GM18508 (cell line): ENCODE data around the gene MTNR1B.

Source experiments
- ATAC-seq: cut with Tn5 transposase; IDR thresholded peaks from one replicate; pipeline ENCODE4 v1.9.1; 2021; ENCODE audit warnings: moderate number of reproducible peaks; ENCODE audit not compliant: insufficient read depth, unreplicated experiment

Gene MTNR1B

DNA sequence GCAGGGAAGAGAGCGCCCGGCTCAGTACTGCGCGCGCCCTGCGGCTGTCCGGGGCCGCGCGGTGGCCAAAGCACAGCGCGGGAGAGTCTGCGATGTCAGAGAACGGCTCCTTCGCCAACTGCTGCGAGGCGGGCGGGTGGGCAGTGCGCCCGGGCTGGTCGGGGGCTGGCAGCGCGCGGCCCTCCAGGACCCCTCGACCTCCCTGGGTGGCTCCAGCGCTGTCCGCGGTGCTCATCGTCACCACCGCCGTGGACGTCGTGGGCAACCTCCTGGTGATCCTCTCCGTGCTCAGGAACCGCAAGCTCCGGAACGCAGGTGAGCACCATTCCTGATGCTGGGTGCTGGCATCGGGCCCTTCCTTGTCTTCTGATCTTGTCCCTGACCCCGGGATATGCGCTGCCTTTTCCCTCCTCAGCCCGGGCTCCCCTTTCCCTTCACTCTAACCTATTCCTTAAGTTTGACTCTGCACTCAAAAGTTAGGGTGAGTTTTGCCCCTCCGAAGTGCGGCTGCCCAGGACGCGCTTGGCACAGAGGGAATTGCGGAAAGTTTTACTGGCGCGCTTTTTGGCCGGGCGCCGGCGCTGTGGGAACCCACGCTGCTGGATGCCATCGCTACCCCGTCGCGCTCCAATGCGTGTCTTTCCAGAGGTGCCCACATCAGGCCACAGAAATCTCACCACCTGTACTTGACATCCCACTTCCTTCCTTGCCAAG, at the start of gene MTNR1B:
MTNR1B (plus strand) TSS at position 18 of the 714 bp plus-strand sequence; CDS start at position 93, 75 bp downstream.
- no peak for ATAC-seq

DNA sequence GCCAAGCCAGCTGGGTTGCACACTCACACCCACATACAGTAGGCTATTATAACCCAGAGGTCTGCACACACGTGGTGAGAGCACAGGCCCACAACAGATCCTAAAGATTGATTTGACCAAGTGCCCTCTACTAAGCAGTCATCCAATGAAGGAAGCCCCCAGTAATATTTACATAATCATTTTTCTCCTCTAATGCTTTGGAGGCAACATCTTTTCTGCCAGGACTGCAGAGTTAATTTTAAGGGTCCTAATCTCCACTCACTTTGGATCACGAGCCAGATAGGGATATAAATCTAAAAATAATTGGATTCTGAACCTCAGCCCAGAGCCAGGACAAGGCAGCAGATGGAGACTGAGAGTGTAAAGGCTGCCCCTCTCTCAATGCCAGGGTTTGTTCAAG, 49.1 kb upstream of the MTNR1B start:
- ATAC-seq: no peak

DNA sequence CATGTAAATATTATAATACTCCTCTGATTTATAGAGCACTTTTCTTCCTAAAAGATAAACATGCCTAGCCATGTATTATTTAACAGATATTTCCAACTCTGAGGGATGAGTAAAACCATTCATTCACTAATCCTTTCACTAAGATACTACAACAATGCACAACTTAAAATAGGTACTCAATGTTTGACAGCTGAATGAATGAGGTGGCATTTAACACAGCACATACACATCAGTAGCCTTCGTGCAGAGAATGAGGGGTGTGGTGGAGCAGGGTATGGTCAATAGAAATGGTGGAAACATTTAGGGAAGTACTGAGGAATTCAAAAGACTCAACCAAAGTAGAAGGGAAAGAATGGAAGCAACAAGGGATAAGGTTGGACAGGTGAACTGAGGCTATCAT, 46.7 kb upstream of the MTNR1B start:
- ATAC-seq: no peak

DNA sequence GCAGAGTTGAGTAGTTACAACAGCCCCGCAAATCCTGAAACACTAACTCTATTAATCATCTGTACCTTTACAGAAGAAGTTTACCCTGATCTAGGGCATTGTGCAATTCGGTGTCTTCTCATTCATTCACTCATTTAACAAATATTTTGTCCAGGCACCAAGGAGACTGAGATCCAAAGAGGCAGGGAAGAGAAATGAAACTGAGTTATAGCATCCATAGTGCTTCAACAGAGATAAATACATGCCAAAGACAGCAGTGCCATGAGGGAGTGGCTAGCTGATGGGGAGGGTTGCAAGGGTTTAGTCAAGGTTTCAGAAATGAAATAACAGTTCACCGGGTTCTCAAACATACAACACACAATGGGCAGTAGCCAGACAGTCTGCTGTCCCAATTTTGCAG, 40.2 kb upstream of the MTNR1B start:
- ATAC-seq: no peak

DNA sequence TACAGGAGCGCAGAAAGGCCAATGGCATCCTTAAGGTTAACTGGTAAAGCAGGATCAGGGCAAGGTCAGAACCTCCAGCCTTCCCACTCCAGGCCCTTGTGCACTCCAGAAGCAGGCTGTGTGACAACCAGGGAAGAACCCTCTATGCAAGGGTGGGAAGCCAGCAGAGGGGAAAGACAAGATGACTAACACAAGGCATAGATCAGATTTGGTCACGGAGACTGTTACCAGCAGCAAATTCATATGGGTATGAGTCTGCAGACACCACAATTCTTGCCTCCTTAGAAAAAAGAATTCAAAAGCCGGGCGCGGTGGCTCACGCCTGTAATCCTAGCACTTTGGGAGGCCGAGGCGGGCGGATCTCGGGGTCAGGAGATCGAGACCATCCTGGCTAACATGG, 39.8 kb upstream of the MTNR1B start:
- ATAC-seq: no peak

DNA sequence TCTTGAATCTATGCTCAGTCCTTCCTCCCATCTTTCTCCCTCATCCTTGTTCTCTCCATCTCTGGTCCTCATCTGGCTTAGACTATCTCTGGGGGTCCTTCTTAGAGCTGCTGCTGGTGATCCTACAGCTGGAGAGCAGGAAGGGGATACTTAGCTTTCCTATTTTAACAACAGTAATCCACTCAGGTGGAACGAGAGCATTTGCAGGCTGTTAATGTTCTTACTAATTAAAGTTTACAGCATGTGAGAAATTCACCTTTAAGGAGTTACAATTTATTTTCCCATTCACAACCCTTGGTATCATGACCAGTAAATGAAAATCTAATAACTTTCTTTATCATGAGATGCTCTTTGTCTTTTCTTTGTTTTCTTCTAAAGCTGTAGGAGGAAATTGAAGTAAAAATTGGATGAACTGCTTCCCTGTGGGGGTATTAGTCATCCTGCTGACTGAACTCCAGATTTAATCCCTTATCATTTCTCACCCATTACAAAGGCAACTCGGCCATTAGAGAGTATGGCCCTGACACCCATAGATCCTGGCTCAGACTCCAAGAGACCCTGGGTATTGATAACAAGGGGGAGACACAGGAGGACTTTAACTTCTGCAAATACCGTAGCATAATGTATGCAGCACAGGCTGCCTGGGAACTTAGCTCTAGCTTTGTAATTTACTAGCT, 37.6 kb upstream of the MTNR1B start:
- ATAC-seq: no peak

DNA sequence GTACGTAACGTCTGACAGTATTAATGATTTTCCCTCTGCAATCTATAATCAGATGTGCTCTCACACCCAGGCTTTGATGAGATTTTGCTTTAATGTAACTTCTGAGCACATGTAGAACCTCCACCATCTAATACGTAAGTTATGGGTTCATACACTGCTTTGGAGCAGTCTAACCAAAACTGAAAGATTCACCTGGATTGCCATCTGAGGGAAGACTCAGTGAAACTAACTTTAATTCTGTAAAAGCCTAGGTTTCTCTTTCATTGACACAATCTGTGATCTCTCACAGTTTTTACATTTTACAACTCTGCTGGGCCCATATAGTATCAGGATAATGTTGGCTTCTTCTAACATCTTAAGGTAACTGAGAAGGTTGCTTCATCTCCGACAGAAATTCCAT, 30.1 kb upstream of the MTNR1B start:
- no peak for ATAC-seq

DNA sequence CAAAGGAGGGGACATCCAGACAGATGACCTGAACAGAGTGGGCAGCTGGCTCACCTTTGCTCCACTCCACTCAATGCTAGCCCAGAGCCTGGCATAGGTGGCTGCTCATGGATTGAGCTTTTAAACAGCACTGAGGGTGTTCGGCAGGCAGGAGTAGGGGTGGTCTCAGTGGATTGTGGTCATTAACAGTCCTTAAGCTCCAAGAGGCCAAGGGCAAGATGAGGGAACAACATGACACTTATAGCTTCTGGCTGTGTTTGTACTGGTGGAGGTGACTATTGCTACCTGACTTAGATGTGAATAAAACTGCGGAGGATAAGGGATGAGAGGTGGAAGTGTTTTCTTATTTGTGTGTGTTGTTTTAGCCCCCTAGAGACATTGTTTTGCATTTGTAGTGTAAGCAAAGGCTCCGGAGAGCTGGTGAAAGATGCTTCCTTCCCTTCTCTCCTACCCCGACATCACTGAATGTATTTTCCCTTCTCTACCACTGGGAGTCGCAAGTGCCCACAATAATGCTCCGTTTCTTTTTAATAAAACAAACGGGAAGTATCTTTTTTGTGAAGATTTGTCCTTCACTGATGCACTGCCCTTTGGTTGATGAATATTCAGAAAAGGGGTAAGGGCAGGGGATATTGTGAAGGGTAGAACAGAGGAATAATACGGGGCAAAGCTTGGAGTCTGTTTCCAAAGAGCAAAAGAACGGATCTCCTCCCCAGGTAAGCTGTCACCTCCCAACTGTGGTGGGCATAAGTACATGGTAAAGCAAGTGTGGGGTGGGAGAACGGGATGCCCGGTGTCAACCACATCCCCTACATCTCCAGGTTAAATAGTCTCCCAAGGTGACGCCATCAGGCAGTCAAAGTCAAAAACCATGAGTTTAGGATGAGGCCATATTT, 27.5 kb upstream of the MTNR1B start:
- no peak for ATAC-seq

DNA sequence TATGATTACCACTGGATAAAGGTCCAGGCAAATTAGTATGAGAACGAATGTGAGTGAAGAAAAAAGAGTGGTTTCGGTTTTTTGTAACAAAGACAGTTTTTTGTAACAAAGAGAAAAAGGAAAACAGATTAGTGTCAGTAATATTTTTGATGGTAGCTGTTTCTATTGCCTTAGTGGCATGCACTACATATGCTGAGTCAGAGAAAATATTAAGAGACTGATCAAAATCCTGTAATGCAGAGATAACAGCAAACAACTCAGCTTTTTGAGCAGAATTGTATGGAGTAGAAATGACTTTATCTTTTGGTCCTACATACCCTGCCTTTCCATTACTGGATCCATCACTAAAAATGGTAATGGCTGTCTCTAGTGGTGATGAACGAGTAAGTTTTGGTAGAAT, 22.7 kb upstream of the MTNR1B start:
- ATAC-seq: no peak

DNA sequence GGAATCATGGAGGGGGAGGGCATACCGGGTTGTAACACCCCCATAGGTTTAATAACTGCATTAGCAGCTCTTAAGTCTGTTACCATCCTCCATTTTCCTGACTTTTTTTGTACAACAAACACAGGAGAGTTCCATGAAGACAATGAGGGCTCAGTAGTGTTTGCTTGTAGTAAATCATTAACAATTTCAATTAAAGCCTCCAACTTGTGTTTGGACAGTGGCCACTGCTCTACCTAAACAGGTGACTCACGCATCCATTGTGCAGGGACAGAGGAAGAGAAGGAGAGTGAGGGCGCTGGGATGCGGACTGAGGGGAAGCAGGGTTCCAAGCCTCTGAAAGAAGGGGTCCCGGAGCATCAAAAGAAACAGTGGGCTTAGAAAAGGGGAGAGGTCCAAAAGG, 21.3 kb upstream of the MTNR1B start:
- no peak for ATAC-seq

DNA sequence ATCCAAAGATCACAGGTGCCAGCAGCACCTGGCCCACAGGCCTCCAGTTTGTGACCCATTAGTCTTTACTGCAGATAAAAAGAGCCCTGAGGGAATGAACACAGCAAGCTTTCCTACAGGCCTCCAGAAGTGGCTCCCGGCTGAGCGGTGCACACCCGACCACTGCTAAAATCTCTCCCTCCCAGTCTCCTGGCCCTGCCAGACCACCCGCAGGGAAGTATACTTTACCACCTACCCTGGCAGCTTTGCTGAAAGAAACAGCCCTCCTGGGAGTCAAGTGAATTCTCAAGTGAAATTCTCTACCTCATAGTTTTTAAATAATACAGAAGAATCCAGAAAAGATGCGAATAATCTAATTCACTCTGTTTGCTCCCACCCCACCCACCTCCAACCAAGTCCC, 15.4 kb upstream of the MTNR1B start:
- no peak for ATAC-seq

DNA sequence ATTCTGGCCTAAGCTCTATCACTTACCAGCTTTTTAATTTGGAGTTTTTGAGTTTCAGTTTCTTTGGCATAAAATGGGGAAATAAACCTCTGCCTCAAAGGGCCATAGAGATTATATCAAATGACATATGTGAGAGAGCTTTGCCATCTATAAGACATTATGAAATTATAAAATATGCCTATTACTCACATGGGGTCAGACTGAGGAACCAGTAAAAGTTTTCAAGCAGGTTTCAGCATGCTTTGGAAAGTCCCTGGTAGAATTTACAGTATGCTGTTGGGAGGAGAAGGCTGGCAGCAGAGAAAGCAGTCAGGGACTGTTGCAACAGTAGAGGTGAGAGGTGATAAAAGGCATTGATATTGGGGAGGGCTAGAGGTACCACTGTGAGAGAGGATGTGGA, 13.6 kb upstream of the MTNR1B start:
- ATAC-seq: peak; percentile 67

DNA sequence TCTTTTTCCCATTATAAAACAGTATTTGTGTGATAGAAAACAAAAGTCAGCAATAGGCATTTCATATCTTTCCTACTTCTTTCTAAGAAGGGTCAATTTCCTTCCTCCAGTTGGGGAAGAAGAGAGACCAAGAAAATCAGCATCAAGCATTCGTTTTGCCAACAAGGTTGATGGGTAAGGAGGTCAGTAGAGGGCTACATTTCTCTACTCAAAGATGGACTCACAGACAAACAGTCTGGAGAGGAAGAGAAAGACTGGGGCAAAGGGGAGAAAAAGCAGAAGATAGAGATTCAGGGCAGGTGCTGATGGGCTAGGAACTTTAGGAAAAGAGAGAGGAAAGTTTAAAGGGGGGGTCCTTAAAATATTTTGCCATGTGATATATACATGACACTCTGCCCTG, 8.6 kb upstream of the MTNR1B start:
- no peak for ATAC-seq

DNA sequence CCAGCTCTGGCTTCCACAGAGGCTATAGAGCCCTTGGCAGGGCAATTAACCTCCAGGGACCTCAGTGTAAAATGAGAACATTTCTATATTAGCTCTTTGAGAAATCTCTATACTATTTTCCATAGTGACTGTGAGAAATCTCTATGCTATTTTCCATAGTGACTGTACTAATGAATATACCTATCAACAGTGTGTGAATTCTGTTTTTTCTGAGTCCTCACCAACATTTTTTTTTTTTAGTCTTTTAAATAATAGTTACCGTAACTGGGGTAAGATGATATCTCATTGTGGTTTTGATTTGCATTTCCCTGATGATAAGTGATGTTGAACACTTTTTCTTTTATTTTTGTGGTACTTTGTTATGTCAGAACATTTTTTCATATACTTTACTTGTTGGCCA, 7.0 kb upstream of the MTNR1B start:
- ATAC-seq: no peak

DNA sequence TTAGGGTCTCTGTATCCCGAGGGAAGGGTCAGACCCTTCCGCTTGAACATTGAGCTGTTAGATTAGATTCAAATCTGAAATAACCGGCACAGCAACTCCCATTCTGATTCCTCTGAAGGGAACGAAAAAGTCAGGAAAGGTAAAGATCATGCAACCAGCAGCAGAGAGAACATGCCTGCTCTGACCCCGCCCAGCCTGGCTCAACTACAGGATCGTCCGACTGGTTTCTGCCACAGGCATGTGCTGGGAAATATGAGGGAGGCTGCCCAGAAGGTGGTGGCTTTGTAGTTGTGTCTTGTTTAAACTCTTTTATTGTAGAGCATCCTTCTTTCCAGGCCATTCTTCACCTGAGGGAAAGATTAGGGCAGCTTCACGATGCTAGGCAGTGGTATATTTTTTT, 5.0 kb upstream of the MTNR1B start:
- no peak for ATAC-seq

DNA sequence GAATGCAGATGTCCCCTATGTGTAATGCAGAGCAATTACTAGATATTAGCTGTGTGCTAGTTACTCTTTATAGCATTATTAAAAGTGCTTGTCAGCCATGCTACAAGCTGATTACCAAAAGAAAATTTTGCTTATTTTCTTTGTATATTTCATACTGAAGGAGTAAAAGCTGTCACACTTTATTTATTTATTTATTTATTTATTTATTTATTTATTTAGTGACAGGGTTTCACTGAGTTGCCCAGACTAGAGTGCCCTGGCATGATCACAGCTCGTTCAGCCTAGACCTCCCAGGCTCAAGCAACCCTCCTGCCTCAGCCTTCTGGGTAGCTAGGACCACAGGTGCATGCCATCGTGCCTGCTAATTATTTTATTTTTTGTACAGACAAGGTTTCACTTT, 4.3 kb upstream of the MTNR1B start:
- no peak for ATAC-seq

DNA sequence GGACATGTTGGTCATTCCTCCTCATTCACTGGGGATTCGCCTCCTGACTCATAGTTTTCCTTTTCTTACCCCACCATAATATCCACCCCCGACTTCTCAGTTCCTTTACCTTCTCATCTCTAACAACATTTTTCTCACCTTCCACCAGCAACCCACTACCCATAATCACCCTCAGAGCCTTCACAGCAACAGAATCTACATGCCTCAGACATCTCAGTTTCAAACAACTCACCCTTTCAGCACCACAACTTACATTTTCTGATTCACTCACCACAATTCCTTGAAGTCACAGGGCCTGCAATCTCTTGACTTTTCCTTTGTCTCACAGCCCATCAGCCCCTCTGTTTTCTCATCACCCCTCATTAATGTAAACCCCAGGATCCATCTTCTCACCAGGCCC, 2.3 kb upstream of the MTNR1B start:
- no peak for ATAC-seq

DNA sequence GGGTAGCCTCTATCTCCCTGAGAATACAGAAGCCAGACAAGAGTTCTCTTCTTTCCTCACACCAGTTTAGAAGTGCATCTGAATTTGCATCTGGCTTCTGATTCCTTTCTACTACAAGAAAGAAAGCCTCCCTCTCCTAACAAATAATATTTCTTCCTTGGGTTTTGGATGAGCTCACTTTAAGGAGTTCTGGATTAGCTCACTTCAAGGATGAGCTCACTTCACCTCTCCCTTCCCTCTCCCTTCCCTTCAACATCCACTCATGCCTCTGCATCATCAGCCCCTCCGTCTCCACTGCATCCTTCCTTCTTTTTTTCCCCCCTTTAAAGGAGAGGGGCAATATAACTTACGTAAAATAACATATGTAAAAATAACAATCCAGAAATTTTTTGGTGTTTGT, 1.6 kb upstream of the MTNR1B start:
- ATAC-seq: no peak

DNA sequence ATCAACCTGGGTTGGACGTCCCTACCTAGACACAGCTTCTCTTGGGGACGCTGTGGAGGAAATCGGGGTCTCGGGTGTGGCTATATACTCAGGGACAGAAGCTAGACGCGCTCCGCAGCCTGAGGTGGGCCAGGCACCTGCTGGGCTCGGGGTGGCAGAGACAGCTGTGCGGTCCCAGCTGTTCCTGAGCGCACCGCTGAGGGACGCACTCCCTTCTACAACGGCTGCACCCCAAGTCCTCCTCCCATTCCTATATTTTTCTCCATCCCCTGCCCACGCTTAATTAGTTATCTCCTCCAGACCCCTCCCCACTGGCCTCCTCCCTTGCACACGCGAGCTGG, 188 bp upstream of the MTNR1B start:
- no peak for ATAC-seq

DNA sequence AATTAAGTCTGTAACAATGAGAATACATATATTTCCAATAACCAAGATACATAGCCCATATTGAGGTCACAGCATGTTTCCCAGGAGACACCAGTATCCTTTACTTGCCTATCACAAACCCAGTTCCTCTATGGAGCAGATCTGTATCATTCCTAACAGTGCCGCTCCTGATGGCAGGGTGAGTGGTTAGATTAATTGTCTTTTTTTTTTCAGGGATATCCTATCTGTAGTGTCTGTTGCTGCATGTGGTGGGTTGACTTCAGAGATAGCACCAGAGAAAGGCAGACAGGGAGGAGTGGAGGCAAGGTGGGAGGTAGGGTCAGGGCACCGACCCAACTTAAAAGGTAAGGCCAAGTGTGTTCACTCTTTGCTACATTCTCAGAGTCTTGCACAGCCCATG, 2.8 kb downstream of the MTNR1B start:
- ATAC-seq: no peak

DNA sequence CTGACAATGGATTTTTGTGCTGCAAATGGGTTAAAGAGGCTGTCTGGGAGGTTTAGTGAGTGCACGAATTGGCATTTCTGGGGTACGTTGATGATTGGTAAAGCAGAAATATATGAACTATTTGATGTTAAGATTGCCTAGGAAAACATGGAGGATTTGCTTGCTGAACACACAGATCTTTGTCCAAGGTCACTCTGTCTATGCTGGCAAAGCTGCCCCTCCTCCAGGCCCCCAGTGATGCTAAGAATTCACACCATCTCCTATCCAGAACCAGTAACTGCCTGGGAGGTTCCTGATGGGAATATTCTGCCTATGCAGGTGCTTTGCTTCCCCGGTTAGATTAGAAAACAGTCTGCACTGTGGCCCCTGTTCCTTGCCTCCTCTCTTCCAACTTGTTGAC, 5.8 kb downstream of the MTNR1B start:
- no peak for ATAC-seq
